ENCODE measurements around the gene KIF1A. TPM values are rescaled to one million over a fixed set of nuclear protein-coding genes. Genes with fewer than 3 reads are reported as not detected.

KIF1A gene
- total RNA-seq, 2 experiments from 2014 or later = not detected

GRCh38 chr2:240856151-240856980 lies 36.3 kb upstream of the KIF1A start:
- Mint-ChIP-seq H3K4me3 (no peak overlapping the region), H3K36me3 (ENCODE audit: low read depth) (no peaks in the 10 kb centered on the region), H3K27me3 (no peaks in the 10 kb centered on the region), H3K9me3 (no peaks in the 10 kb centered on the region), H3K4me1 (ENCODE audit: low read depth) (no peaks in the 10 kb centered on the region), H3K27ac (no peak overlapping the region)
- ChIA-PET CTCF (no interaction called here), POLR2A (no interaction called here)
- Histone ChIP-seq H3K9me3 (ENCODE audit: control insufficient read depth in 1 of 2, insufficient read depth in 1 of 2, low read length in 2 of 2) (peaks cover 0 to 24% of the 10 kb centered on the region in 2 experiments), H3K36me3 (ENCODE audit: insufficient read depth, low read length) (no peaks in the 10 kb centered on the region), H3K4me1 (ENCODE audit: insufficient read depth, low read length) (no peaks in the 10 kb centered on the region), H3K27me3 (ENCODE audit: control insufficient read depth in 1 of 2, insufficient read depth in 2 of 2, low read length in 2 of 2) (no peaks in the 10 kb centered on the region), H3K4me3 (ENCODE audit: low read length) (no peak overlapping the region), H3K27ac (ENCODE audit: low read depth in 1 of 2, low read length in 2 of 2) (no peak overlapping the region)
- ATAC-seq (ENCODE audit: poor library complexity) (no peak), DNase-seq (peak in 1 of 14 experiments; percentile 25)
- TF ChIP-seq, protein P1, sequence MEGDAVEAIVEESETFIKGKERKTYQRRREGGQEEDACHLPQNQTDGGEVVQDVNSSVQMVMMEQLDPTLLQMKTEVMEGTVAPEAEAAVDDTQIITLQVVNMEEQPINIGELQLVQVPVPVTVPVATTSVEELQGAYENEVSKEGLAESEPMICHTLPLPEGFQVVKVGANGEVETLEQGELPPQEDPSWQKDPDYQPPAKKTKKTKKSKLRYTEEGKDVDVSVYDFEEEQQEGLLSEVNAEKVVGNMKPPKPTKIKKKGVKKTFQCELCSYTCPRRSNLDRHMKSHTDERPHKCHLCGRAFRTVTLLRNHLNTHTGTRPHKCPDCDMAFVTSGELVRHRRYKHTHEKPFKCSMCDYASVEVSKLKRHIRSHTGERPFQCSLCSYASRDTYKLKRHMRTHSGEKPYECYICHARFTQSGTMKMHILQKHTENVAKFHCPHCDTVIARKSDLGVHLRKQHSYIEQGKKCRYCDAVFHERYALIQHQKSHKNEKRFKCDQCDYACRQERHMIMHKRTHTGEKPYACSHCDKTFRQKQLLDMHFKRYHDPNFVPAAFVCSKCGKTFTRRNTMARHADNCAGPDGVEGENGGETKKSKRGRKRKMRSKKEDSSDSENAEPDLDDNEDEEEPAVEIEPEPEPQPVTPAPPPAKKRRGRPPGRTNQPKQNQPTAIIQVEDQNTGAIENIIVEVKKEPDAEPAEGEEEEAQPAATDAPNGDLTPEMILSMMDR (IDR thresholded peaks at IDR 0.05) = no peak
- intact Hi-C loops (cut with DNase I, micrococcal nuclease) = no loop called here

GRCh38 chr2:240855670-240856069 lies 35.7 kb upstream of the KIF1A start:
- Histone ChIP-seq H3K4me1 (ENCODE audit: insufficient read depth, low read length) (no peaks in the 10 kb centered on the region), H3K4me3 (ENCODE audit: low read length) (no peak overlapping the region), H3K27me3 (ENCODE audit: control insufficient read depth in 1 of 2, insufficient read depth in 2 of 2, low read length in 2 of 2) (no peaks in the 10 kb centered on the region), H3K36me3 (ENCODE audit: insufficient read depth, low read length) (no peaks in the 10 kb centered on the region), H3K27ac (ENCODE audit: low read depth in 1 of 2, low read length in 2 of 2) (no peak overlapping the region), H3K9me3 (ENCODE audit: control insufficient read depth in 1 of 2, insufficient read depth in 1 of 2, low read length in 2 of 2) (peaks cover 0 to 24% of the 10 kb centered on the region in 2 experiments)
- ATAC-seq (ENCODE audit: poor library complexity) (no peak), DNase-seq (no peak)
- Mint-ChIP-seq H3K4me1 (ENCODE audit: low read depth) (no peaks in the 10 kb centered on the region), H3K4me3 (no peak overlapping the region), H3K9me3 (no peaks in the 10 kb centered on the region), H3K27me3 (peaks cover 3% of the 10 kb centered on the region), H3K27ac (no peak overlapping the region), H3K36me3 (ENCODE audit: low read depth) (no peaks in the 10 kb centered on the region)
- POLR2A ChIA-PET = no interaction called here
- TF ChIP-seq, protein P1 (IDR thresholded peaks at IDR 0.05) = no peak
- CTCF ChIA-PET = no interaction called here
- intact Hi-C loops (cut with DNase I, micrococcal nuclease) = no loop called here

DNA sequence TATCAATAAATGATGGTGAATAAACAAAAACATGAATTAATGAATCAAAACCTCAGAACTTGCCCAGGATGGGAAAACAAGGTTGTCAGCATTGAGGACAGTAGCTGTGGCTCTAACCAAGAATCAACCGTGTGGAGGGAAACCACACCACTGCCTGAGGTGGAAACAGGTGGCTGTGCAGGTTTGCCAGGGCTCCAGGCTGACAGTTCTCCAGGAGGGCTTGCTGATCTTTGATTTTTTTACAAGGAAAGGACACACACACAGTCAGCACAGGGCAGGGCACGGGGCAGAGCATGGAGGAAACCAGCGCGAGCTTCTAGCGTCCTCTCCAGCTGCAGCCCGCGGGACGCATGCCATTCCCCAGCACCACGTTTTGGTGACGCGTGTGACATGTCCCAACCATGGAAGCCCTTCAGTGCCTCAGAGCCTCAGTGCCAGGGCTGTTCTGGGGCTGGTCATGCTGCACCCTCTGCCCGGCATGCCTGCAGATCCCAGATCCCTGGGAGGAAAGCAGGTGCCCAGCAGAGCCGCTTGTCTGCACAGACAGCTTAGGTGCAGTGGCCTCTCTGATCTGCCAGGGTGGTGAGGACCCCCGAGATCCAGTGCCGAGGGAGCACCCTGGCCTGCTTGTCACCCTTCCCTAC lies 32.8 kb upstream of the KIF1A start:
- H3K4me3 ChIP-seq (ENCODE audit: low read length) = no peak overlapping the region
- no peak for ATAC-seq (ENCODE audit: poor library complexity)
- POLR2A ChIA-PET = no interaction called here
- CTCF ChIA-PET = no interaction called here
- H3K9me3 ChIP-seq (ENCODE audit: control insufficient read depth in 1 of 2, insufficient read depth in 1 of 2, low read length in 2 of 2) = peaks cover 0 to 24% of the 10 kb centered on the region in 2 experiments
- H3K4me1 ChIP-seq (ENCODE audit: insufficient read depth, low read length) = no peaks in the 10 kb centered on the region
- H3K36me3 ChIP-seq (ENCODE audit: insufficient read depth, low read length) = no peaks in the 10 kb centered on the region
- intact Hi-C loops (cut with DNase I, micrococcal nuclease) = loop anchor here (2.0 to 5.0 kb wide), 4 partner anchors 300 to 1025 kb away; partner anchors contain the start of genes D2HGDH (in 2 of the 2) and PPP1R7 (in 1 of the 2)
- no peak overlapping the region for H3K4me3 Mint-ChIP-seq
- H3K27me3 Mint-ChIP-seq = peaks cover 3% of the 10 kb centered on the region
- no peak overlapping the region for H3K27ac ChIP-seq (ENCODE audit: low read depth in 1 of 2, low read length in 2 of 2)
- TF ChIP-seq, protein P1 (IDR thresholded peaks at IDR 0.05) = no peak
- H3K36me3 Mint-ChIP-seq (ENCODE audit: low read depth) = no peaks in the 10 kb centered on the region
- no peaks in the 10 kb centered on the region for H3K27me3 ChIP-seq (ENCODE audit: control insufficient read depth in 1 of 2, insufficient read depth in 2 of 2, low read length in 2 of 2)
- no peaks in the 10 kb centered on the region for H3K4me1 Mint-ChIP-seq (ENCODE audit: low read depth)
- H3K9me3 Mint-ChIP-seq = no peaks in the 10 kb centered on the region
- no peak overlapping the region for H3K27ac Mint-ChIP-seq
- DNase-seq = peak in 1 of 14 experiments; percentile 10
